ENCODE results near the gene SLC52A3.

Gene SLC52A3

GRCh38 chr20:750801-751200 lies 17.5 kb downstream of the SLC52A3 start:
- Histone ChIP-seq H3K27me3 (replicated peaks; ENCODE audit: control insufficient read depth, insufficient read depth, low read length) (peaks cover 30% of the 10 kb centered on the region), H3K9me3 (ENCODE audit: control insufficient read depth, low read length) (peaks cover 10% of the 10 kb centered on the region), H3K36me3 (ENCODE audit: control insufficient read depth, insufficient read depth, low read length, severe bottlenecking) (no peaks in the 10 kb centered on the region), H3K9ac (ENCODE audit: low read length) (no peak overlapping the region), H3K4me3 (ENCODE audit: low read length) (no peak overlapping the region), H3K4me1 (ENCODE audit: control insufficient read depth, insufficient read depth, low read length) (no peaks in the 10 kb centered on the region)
- no peak for DNase-seq (ENCODE audit: low read depth)

- Histone ChIP-seq H3K4me3 (ENCODE audit: low read length) (no peak overlapping the region), H3K27me3 (replicated peaks; ENCODE audit: control insufficient read depth, insufficient read depth, low read length) (peaks cover 28% of the 10 kb centered on the region), H3K36me3 (ENCODE audit: control insufficient read depth, insufficient read depth, low read length, severe bottlenecking) (no peaks in the 10 kb centered on the region), H3K9ac (ENCODE audit: low read length) (no peak overlapping the region), H3K4me1 (ENCODE audit: control insufficient read depth, insufficient read depth, low read length) (no peaks in the 10 kb centered on the region), H3K9me3 (ENCODE audit: control insufficient read depth, low read length) (peaks cover 39% of the 10 kb centered on the region)
- DNase-seq (ENCODE audit: low read depth) = peak; percentile 13
These were observed 22.5 kb downstream of the SLC52A3 start for GRCh38 chr20:745683-746301.

- no peak for DNase-seq (ENCODE audit: low read depth)
These were observed 26.1 kb downstream of the SLC52A3 start for GRCh38 chr20:742156-742555.

GRCh38 chr20:741620-742019 lies 26.7 kb downstream of the SLC52A3 start:
- no peak for DNase-seq (ENCODE audit: low read depth)
- H3K27me3 ChIP-seq (replicated peaks; ENCODE audit: control insufficient read depth, insufficient read depth, low read length) = peaks cover 39% of the 10 kb centered on the region
- no peak overlapping the region for H3K9ac ChIP-seq (ENCODE audit: low read length)
- H3K4me1 ChIP-seq (ENCODE audit: control insufficient read depth, insufficient read depth, low read length) = no peaks in the 10 kb centered on the region
- peaks cover 37% of the 10 kb centered on the region for H3K9me3 ChIP-seq (ENCODE audit: control insufficient read depth, low read length)
- no peaks in the 10 kb centered on the region for H3K36me3 ChIP-seq (ENCODE audit: control insufficient read depth, insufficient read depth, low read length, severe bottlenecking)
- H3K4me3 ChIP-seq (ENCODE audit: low read length) = no peak overlapping the region

More at GRCh38 chr20:742156-742555, 26.1 kb downstream of the SLC52A3 start:
- no peaks in the 10 kb centered on the region for H3K36me3 ChIP-seq (ENCODE audit: control insufficient read depth, insufficient read depth, low read length, severe bottlenecking)
- no peaks in the 10 kb centered on the region for H3K4me1 ChIP-seq (ENCODE audit: control insufficient read depth, insufficient read depth, low read length)
- no peak overlapping the region for H3K9ac ChIP-seq (ENCODE audit: low read length)
- peaks cover 34% of the 10 kb centered on the region for H3K27me3 ChIP-seq (replicated peaks; ENCODE audit: control insufficient read depth, insufficient read depth, low read length)
- H3K9me3 ChIP-seq (ENCODE audit: control insufficient read depth, low read length) = peaks cover 39% of the 10 kb centered on the region
- no peak overlapping the region for H3K4me3 ChIP-seq (ENCODE audit: low read length)

- Histone ChIP-seq H3K36me3 (ENCODE audit: control insufficient read depth, insufficient read depth, low read length, severe bottlenecking) (no peaks in the 10 kb centered on the region), H3K9ac (ENCODE audit: low read length) (no peak overlapping the region), H3K27me3 (replicated peaks; ENCODE audit: control insufficient read depth, insufficient read depth, low read length) (peaks cover 47% of the 10 kb centered on the region), H3K4me1 (ENCODE audit: control insufficient read depth, insufficient read depth, low read length) (no peaks in the 10 kb centered on the region), H3K4me3 (ENCODE audit: low read length) (no peak overlapping the region), H3K9me3 (ENCODE audit: control insufficient read depth, low read length) (peaks cover 23% of the 10 kb centered on the region)
- DNase-seq (ENCODE audit: low read depth) = no peak
These were observed 28.1 kb downstream of the SLC52A3 start for GRCh38 chr20:740162-740561.

- no peaks in the 10 kb centered on the region for H3K4me1 ChIP-seq (ENCODE audit: control insufficient read depth, insufficient read depth, low read length)
- no peak overlapping the region for H3K9ac ChIP-seq (ENCODE audit: low read length)
- H3K9me3 ChIP-seq (ENCODE audit: control insufficient read depth, low read length) = peaks cover 19% of the 10 kb centered on the region
- peaks cover 48% of the 10 kb centered on the region for H3K27me3 ChIP-seq (replicated peaks; ENCODE audit: control insufficient read depth, insufficient read depth, low read length)
- no peak for DNase-seq (ENCODE audit: low read depth)
- no peak overlapping the region for H3K4me3 ChIP-seq (ENCODE audit: low read length)
- no peaks in the 10 kb centered on the region for H3K36me3 ChIP-seq (ENCODE audit: control insufficient read depth, insufficient read depth, low read length, severe bottlenecking)
These were observed 28.6 kb downstream of the SLC52A3 start for GRCh38 chr20:739736-740135.

- Histone ChIP-seq H3K27me3 (replicated peaks; ENCODE audit: control insufficient read depth, insufficient read depth, low read length) (peaks cover 25% of the 10 kb centered on the region), H3K36me3 (ENCODE audit: control insufficient read depth, insufficient read depth, low read length, severe bottlenecking) (no peaks in the 10 kb centered on the region), H3K9ac (ENCODE audit: low read length) (no peak overlapping the region), H3K4me3 (ENCODE audit: low read length) (no peak overlapping the region), H3K9me3 (ENCODE audit: control insufficient read depth, low read length) (no peaks in the 10 kb centered on the region), H3K4me1 (ENCODE audit: control insufficient read depth, insufficient read depth, low read length) (no peaks in the 10 kb centered on the region)
- DNase-seq (ENCODE audit: low read depth) = no peak
These were observed 34.4 kb downstream of the SLC52A3 start for GRCh38 chr20:733861-734260.

GRCh38 chr20:732727-733126 lies 35.6 kb downstream of the SLC52A3 start:
- Histone ChIP-seq H3K27me3 (replicated peaks; ENCODE audit: control insufficient read depth, insufficient read depth, low read length) (peaks cover 30% of the 10 kb centered on the region), H3K4me1 (ENCODE audit: control insufficient read depth, insufficient read depth, low read length) (peaks cover 3% of the 10 kb centered on the region), H3K4me3 (ENCODE audit: low read length) (no peak overlapping the region), H3K36me3 (ENCODE audit: control insufficient read depth, insufficient read depth, low read length, severe bottlenecking) (no peaks in the 10 kb centered on the region), H3K9ac (ENCODE audit: low read length) (no peak overlapping the region), H3K9me3 (ENCODE audit: control insufficient read depth, low read length) (no peaks in the 10 kb centered on the region)
- no peak for DNase-seq (ENCODE audit: low read depth)

GRCh38 chr20:731891-732560 lies 36.3 kb downstream of the SLC52A3 start:
- H3K9ac ChIP-seq (ENCODE audit: low read length) = no peak overlapping the region
- no peaks in the 10 kb centered on the region for H3K36me3 ChIP-seq (ENCODE audit: control insufficient read depth, insufficient read depth, low read length, severe bottlenecking)
- peaks cover 30% of the 10 kb centered on the region for H3K27me3 ChIP-seq (replicated peaks; ENCODE audit: control insufficient read depth, insufficient read depth, low read length)
- DNase-seq (ENCODE audit: low read depth) = no peak
- no peaks in the 10 kb centered on the region for H3K9me3 ChIP-seq (ENCODE audit: control insufficient read depth, low read length)
- peaks cover 3% of the 10 kb centered on the region for H3K4me1 ChIP-seq (ENCODE audit: control insufficient read depth, insufficient read depth, low read length)
- no peak overlapping the region for H3K4me3 ChIP-seq (ENCODE audit: low read length)

- Histone ChIP-seq H3K4me3 (ENCODE audit: low read length) (no peak overlapping the region), H3K4me1 (ENCODE audit: control insufficient read depth, insufficient read depth, low read length) (peaks cover 3% of the 10 kb centered on the region), H3K27me3 (replicated peaks; ENCODE audit: control insufficient read depth, insufficient read depth, low read length) (peaks cover 33% of the 10 kb centered on the region), H3K9me3 (ENCODE audit: control insufficient read depth, low read length) (no peaks in the 10 kb centered on the region), H3K9ac (ENCODE audit: low read length) (no peak overlapping the region), H3K36me3 (ENCODE audit: control insufficient read depth, insufficient read depth, low read length, severe bottlenecking) (no peaks in the 10 kb centered on the region)
- DNase-seq (ENCODE audit: low read depth) = no peak
These were observed 38.3 kb downstream of the SLC52A3 start for GRCh38 chr20:730005-730404.

- H3K36me3 ChIP-seq (ENCODE audit: control insufficient read depth, insufficient read depth, low read length, severe bottlenecking) = no peaks in the 10 kb centered on the region
- DNase-seq (ENCODE audit: low read depth) = peak; percentile 71
- peaks cover 39% of the 10 kb centered on the region for H3K27me3 ChIP-seq (replicated peaks; ENCODE audit: control insufficient read depth, insufficient read depth, low read length)
- H3K9ac ChIP-seq (ENCODE audit: low read length) = no peak overlapping the region
- no peaks in the 10 kb centered on the region for H3K9me3 ChIP-seq (ENCODE audit: control insufficient read depth, low read length)
- peaks cover 3% of the 10 kb centered on the region for H3K4me1 ChIP-seq (ENCODE audit: control insufficient read depth, insufficient read depth, low read length)
- peak overlapping the region; percentile 66 for H3K4me3 ChIP-seq (ENCODE audit: low read length)
These were observed 39.9 kb downstream of the SLC52A3 start for GRCh38 chr20:728256-728944.
